Ovary (tissue), 9 donors: ENCODE measurements around the gene DROSHA. TPM values are rescaled to one million over a fixed set of nuclear protein-coding genes. Genes with fewer than 3 reads are reported as not detected.

Experiments
- DNase-seq, 5 donors: peaks; one replicate each; pipeline ENCODE4 v3.0.0-alpha.2; 2019 to 2020
- H3K27ac ChIP-seq, 2 donors: fragments of 200-600 bp; one replicate each; pipeline versions ENCODE4 v1.5.1 to v1.8.0; 2019 to 2022
- H3K27me3 ChIP-seq: fragments of 200-600 bp; one replicate; pipeline ENCODE4 v1.8.0; 2022
- H3K36me3 ChIP-seq: fragments of 200-600 bp; sonication (generic); one replicate; pipeline ENCODE4 v1.5.1; 2019
- H3K4me1 ChIP-seq: one replicate; pipeline ENCODE4 v1.8.1; 2013; ENCODE audit warnings: mild to moderate bottlenecking, moderate library complexity; ENCODE audit not compliant: insufficient read depth
- H3K4me3 ChIP-seq: fragments of 200-600 bp; sonication (generic); one replicate; pipeline ENCODE4 v1.5.1; 2017
- H3K9me3 ChIP-seq, 2 donors: fragments of 200-600 bp in 1 of 2; sonication (generic) in 1 of 2; one replicate each; pipeline versions ENCODE4 v1.5.1 to v1.8.1; 2013 to 2019; ENCODE audit warnings: mild to moderate bottlenecking in 1 of 2, moderate library complexity in 1 of 2
- CTCF ChIP-seq, 3 donors: fragments of 450-650 bp in 2 of 3; fragments of 200-600 bp in 1 of 3; IDR thresholded peaks; one replicate each; pipeline versions ENCODE4 v1.5.1 to v1.8.0; 2016 to 2022; ENCODE audit warnings: antibody characterized with exemption in 3 of 3, mild to moderate bottlenecking in 1 of 3
- EP300 ChIP-seq: sonication (generic); formaldehyde crosslinking; IDR thresholded peaks from one replicate; pipeline ENCODE4 v1.6.1; 2017; ENCODE audit warnings: antibody characterized with exemption
- POLR2A ChIP-seq: fragments of 450-650 bp; IDR thresholded peaks from one replicate; pipeline ENCODE4 v1.6.1; 2017; ENCODE audit warnings: antibody characterized with exemption, mild to moderate bottlenecking, moderate library complexity
- WGBS, 3 donors: extraction: QIAGEN DNeasy Blood & Tissue Kit in 1 of 3; methylation state at CpG; one replicate each; pipeline versions ENCODE4 v1.1.5 to v1.1.7; 2013 to 2017; 5-methylcytosine and 5-hydroxymethylcytosine counted together
- intact Hi-C, 4 donors: fragments of 100-400 bp; cut with DNase I; formaldehyde crosslinking; loops; one replicate each; pipeline versions ENCODE4 v1.11.0 to v1.15.1; 2022 to 2023
- polyA plus RNA-seq, 2 donors: library from polyadenylated mRNA; stranded (reverse); fragments of 200-250 nt in 1 of 2; fragments of 350-450 nt in 1 of 2; fragmentation: Illumina TruSeq in 1 of 2; extraction: RNeasy Lipid Tissue Mini Kit (QIAGEN cat#74804) in 1 of 2; gene quantifications; one replicate each; pipeline ENCODE4 v1.2.3, GENCODE V29; 2013 to 2014
- total RNA-seq, 7 donors: library from RNA; depleted of rRNA in 2 of 7; stranded (reverse); fragments of >200 nt in 2 of 7; fragmentation: NEBNext Ultra II Directional in 3 of 7; extraction: Animal tissue kit (Norgen Biotek cat#: 25700) in 3 of 7; gene quantifications; one replicate each; pipeline versions ENCODE4 v1.1.0 to v1.2.4, GENCODE V29; 2016 to 2023
- donor health status: DM: no; HTN: no; CAD: no; lungs with moderate emphysema.
- donor health status: DM: no; HTN: no; CAD: no.
- donor health status: Bipolar disorder and iron deficiency.
- donor health status: DM: yes; HTN: yes; CAD: no.
- donor health status: DM: no; HTN: no; CAD: no.
- donor health status: DM: yes; HTN: yes; CAD: no.

Gene DROSHA
- total and polyA plus RNA-seq, 9 donors = 30.5 to 75.7 (median 50.3) TPM

GRCh38 chr5:31383734-31384133 is 148.2 kb downstream of the DROSHA start:
- Histone ChIP-seq H3K27ac (no peak overlapping the region), H3K27me3 (no peaks in the 10 kb centered on the region), H3K36me3 (no peaks in the 10 kb centered on the region), H3K9me3 (peaks cover 0 to 7% of the 10 kb centered on the region in 2 donors), H3K4me3 (no peak overlapping the region), H3K4me1 (no peaks in the 10 kb centered on the region)
- intact Hi-C loops = no loop called here
- no peak for DNase-seq
- WGBS, 3 donors = 42 to 60% (median 47%) methylated on average over 3 of the region's 3 CpGs
- TF ChIP-seq EP300 (no peak), CTCF (IDR thresholded peaks at IDR 0.05) (no peak), POLR2A (no peak)

DNA sequence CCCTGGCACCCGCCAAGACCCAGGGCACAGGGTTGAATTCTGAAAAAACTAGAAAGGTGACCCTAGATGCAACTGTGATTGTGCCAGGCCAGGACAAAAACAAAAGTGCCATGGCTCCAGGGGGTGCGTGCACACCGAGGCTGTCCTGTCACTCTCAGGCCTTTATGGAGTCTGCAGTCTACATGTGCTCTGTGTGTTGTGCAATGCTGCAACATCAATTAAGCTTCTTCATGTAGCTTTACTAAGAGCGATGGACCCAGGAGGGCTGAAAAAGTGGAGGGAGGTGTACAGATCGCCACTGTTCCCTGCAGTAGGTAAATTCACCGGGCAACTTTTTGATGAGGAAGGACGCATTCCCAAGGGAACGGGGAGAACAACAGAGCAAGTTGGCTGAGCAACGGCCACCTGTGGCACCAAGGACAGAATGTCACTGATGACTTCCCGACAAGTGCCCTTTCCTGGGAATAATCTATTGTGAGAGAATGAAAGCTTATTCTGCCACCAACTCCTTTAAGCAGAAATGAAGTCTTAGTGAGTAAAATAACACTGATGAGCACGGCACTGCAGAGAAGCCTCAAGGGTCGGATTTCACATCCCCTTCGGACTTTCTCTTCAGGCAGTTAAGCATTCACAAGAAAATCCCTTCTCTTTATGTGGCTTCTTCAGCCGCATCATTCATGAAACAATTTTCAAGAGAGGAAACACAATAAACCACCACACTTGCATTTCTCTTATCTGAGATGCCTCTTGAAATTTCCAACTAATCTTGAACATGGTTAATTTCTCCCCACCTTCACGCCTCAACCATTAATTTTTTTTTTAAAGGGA is 149.6 kb downstream of the DROSHA start:
- intact Hi-C loops = no loop called here
- no peak for DNase-seq
- Histone ChIP-seq H3K4me1 (no peaks in the 10 kb centered on the region), H3K36me3 (no peaks in the 10 kb centered on the region), H3K9me3 (no peaks in the 10 kb centered on the region), H3K4me3 (no peak overlapping the region), H3K27ac (no peak overlapping the region), H3K27me3 (no peaks in the 10 kb centered on the region)
- no peak for TF ChIP-seq POLR2A
- no peak for TF ChIP-seq EP300
- WGBS, 3 donors = 64 to 74% (median 68%) methylated on average over 15 of the region's 15 CpGs

DNA sequence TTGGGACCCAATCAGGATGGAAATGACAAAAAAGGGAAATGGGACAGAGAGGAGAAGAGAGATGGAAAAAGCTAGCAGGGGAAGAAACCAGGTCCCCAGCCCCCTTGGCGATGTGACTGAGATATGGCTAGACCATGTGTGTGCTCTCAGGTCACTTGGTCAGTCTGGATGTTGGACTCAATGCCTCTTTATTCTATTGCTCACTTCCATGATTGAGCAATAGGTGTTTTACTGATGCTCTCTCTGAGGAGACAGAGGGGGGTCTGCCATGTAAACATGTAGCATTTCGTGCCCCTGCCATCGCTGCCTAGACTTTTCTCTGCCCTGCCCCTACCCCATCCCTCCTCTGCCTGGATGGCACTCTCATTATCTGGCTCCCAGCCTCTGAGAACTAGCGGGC is 150.6 kb downstream of the DROSHA start:
- intact Hi-C loops = no loop called here
- DNase-seq = no peak
- no peak for TF ChIP-seq POLR2A
- TF ChIP-seq CTCF (IDR thresholded peaks at IDR 0.05) = no peak
- TF ChIP-seq EP300 = no peak
- Histone ChIP-seq H3K9me3 (no peaks in the 10 kb centered on the region), H3K27me3 (no peaks in the 10 kb centered on the region), H3K4me3 (no peak overlapping the region), H3K36me3 (no peaks in the 10 kb centered on the region), H3K27ac (no peak overlapping the region), H3K4me1 (no peaks in the 10 kb centered on the region)
- WGBS, 3 donors = 81 to 95% (median 92%) methylated on average over 4 of the region's 4 CpGs

DNA sequence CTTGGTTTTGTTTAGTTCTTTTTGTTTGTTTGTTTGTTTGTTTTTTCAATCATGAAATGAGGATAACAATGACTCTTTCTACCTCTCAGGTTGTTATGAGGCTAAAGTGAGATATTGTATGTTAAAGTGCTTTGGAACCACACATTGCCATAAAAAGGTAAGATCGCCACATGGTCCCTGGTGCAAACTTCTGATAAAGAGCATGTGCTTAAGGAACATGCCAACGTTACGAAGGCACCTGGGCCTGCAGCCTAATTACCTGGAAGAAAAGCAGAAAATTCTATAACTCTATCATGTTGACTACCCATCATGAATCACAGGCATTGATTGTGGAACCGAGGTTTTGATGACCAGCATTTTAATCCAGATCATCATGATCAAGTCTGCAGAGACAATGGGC is 151.8 kb downstream of the DROSHA start:
- Histone ChIP-seq H3K27me3 (no peaks in the 10 kb centered on the region), H3K27ac (no peak overlapping the region), H3K9me3 (no peaks in the 10 kb centered on the region), H3K36me3 (no peaks in the 10 kb centered on the region), H3K4me3 (no peak overlapping the region), H3K4me1 (no peaks in the 10 kb centered on the region)
- WGBS, 3 donors = 78 to 92% (median 86%) methylated on average over 4 of the region's 4 CpGs
- intact Hi-C loops = no loop called here
- TF ChIP-seq POLR2A (no peak), EP300 (no peak)
- DNase-seq = no peak

GRCh38 chr5:31378838-31379237 is 153.1 kb downstream of the DROSHA start:
- Histone ChIP-seq H3K36me3 (no peaks in the 10 kb centered on the region), H3K27ac (no peak overlapping the region), H3K4me3 (no peak overlapping the region), H3K9me3 (no peaks in the 10 kb centered on the region), H3K4me1 (no peaks in the 10 kb centered on the region), H3K27me3 (no peaks in the 10 kb centered on the region)
- WGBS, 3 donors = 58 to 67% (median 64%) methylated on average over 7 of the region's 7 CpGs
- intact Hi-C loops = no loop called here
- DNase-seq = no peak
- TF ChIP-seq POLR2A = no peak
- no peak for TF ChIP-seq EP300
- TF ChIP-seq CTCF (IDR thresholded peaks at IDR 0.05) = no peak
